Measurements from ENCODE around the gene CNPY3.
"Not testable (repeated sequence)": the region's sequence is repeated elsewhere in the genome, so short reads cannot be mapped to it uniquely, and the experiment has no call there.

The CNPY3 gene

GRCh38 chr6:42911171-42912021 lies 17.9 kb upstream of the CNPY3 start:
- DNase-seq, result no peak
- in situ Hi-C loops (cut with MboI; ENCODE audit: low pct_unique_long_range_greater_than_20kb, low sequenced_read_pairs), result no loop called here

DNA sequence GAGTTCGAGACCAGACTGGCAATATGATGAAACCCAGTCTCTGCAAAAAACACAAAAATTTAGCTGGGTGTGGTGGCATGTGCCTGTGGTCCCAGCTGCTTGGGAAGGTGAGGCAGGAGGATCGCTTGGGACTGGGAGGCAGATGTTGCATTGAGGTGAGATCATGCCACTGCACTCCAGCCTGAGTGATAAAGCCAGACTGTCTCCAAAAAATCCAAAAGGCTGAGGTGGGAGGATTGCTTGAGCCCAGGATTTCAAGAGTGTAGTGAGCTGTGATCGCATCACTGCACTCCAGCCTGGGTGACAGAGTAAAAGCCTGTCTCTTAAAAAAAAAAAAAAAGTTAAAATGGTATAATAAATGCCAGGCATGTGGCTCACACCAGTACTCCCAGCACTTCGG lies 14.7 kb upstream of the CNPY3 start:
- no peak for DNase-seq
- in situ Hi-C loops (cut with MboI; ENCODE audit: low pct_unique_long_range_greater_than_20kb, low sequenced_read_pairs), result no loop called here

GRCh38 chr6:42915732-42916131 lies 13.5 kb upstream of the CNPY3 start, which contains the start of gene PTCRA:
PTCRA (plus strand) TSS chr6:42916053; CDS start chr6:42916070, 17 bp downstream.
- in situ Hi-C loops (cut with MboI; ENCODE audit: low pct_unique_long_range_greater_than_20kb, low sequenced_read_pairs), result no loop called here
- no peak for DNase-seq

- in situ Hi-C loops (cut with MboI; ENCODE audit: low pct_unique_long_range_greater_than_20kb, low sequenced_read_pairs), result no loop called here
- no peak for DNase-seq
Measured at GRCh38 chr6:42916288-42916687, 13.0 kb upstream of the CNPY3 start.

- DNase-seq, result no peak
- in situ Hi-C loops (cut with MboI; ENCODE audit: low pct_unique_long_range_greater_than_20kb, low sequenced_read_pairs), result no loop called here
Measured at GRCh38 chr6:42921801-42922200, 7.5 kb upstream of the CNPY3 start.

GRCh38 chr6:42923666-42924065 lies 5.6 kb upstream of the CNPY3 start:
- in situ Hi-C loops (cut with MboI; ENCODE audit: low pct_unique_long_range_greater_than_20kb, low sequenced_read_pairs), result no loop called here
- DNase-seq, result peak; percentile 26

- DNase-seq, result no peak
- in situ Hi-C loops (cut with MboI; ENCODE audit: low pct_unique_long_range_greater_than_20kb, low sequenced_read_pairs), result no loop called here
Measured at GRCh38 chr6:42925248-42925857, 3.9 kb upstream of the CNPY3 start.

DNA sequence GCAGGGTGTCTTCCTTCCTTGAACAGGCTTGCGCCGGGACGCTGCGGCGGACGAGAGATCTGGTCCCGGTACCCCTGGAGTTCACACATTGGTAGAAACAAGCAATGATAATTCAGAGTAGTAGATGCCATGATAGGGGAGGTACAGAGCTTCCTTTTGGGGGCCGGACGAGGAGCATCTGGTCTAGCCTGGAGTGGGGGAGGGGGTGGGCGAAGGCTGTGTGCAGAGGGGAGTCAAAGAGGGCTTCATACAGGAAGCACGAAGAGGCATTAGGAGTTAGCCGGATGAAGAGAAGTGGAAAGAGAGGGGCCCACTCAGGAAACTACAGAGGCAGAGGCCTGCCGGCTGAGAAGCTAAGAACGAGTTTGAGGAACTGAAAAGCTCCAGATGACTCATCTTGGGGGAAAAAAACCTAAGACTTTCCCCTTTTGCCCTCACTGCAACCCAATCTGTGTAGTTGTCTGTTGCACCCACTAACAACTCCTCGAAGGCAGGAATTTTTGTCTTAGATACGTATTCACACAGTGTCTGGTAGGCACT lies 611 bp downstream of the CNPY3 start:
- peak; percentile 94 for DNase-seq
- in situ Hi-C loops (cut with MboI; ENCODE audit: low pct_unique_long_range_greater_than_20kb, low sequenced_read_pairs), result no loop called here

GRCh38 chr6:42932412-42932811 lies 3.1 kb downstream of the CNPY3 start:
- DNase-seq, result no peak
- in situ Hi-C loops (cut with MboI; ENCODE audit: low pct_unique_long_range_greater_than_20kb, low sequenced_read_pairs), result no loop called here

DNA sequence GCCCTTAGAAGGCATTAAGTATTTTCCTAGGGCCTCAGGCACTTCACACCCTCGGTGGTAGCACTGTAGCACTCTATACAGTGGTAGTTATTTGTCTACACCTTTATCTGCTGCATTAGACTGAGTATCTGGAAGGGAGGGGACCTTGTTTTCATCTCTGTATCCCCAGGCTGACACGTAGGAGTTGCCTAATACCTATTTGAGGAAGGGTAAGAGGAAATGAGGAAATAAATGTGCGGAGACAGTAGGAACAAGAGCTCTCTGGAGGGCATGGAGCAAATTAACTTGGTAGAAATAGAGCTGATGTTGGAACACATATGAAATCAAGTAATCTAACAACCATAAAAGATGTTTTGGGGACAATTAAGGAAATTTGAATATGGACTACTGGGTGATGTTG lies 3.9 kb downstream of the CNPY3 start:
- in situ Hi-C loops (cut with MboI; ENCODE audit: low pct_unique_long_range_greater_than_20kb, low sequenced_read_pairs), result no loop called here
- peak; percentile 60 for DNase-seq

GRCh38 chr6:42935322-42935721 lies 6.0 kb downstream of the CNPY3 start:
- in situ Hi-C loops (cut with MboI; ENCODE audit: low pct_unique_long_range_greater_than_20kb, low sequenced_read_pairs), result no loop called here
- DNase-seq, result peak; percentile 32

- in situ Hi-C loops (cut with MboI; ENCODE audit: low pct_unique_long_range_greater_than_20kb, low sequenced_read_pairs), result no loop called here
Measured at GRCh38 chr6:42936398-42936797, 7.1 kb downstream of the CNPY3 start.

DNA sequence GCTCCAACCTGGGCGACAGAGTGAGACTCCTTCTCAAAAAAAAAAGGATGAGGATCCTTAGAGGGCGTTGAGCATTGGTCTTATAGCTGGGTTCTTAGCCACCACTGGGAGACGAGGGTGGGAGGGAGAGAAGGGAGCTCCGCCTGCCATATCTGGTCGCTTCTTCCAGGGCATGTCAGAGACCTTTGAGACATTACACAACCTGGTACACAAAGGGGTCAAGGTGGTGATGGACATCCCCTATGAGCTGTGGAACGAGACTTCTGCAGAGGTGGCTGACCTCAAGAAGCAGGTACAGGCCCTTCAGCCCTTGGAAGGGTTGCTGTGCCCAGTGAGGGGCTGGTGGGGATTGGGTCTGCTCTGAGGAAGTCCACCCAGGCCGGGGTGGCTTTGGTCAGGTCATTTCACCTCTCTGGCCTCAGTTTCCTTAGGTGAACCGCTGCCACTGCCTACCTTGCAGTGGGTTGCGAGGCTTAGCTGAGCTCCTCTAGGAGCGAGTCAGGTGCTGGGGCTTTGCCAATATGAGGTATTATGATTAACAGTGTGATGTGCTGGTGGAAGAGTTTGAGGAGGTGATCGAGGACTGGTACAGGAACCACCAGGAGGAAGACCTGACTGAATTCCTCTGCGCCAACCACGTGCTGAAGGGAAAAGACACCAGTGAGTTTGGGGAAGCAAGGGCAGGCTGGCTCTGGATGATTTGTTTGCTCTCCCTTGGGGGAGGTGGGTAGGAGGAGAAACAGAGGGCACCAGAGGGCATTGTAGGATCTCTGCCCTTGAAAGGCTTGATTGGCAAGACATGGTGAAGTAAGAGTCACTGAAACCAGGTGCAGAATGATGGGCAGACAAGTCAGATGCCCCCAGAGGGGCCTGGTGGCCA lies 8.5 kb downstream of the CNPY3 start:
- in situ Hi-C loops (cut with MboI; ENCODE audit: low pct_unique_long_range_greater_than_20kb, low sequenced_read_pairs), result no loop called here
- no peak for DNase-seq

More at GRCh38 chr6:42936398-42936797, 7.1 kb downstream of the CNPY3 start:
- no peak for DNase-seq

GRCh38 chr6:42938428-42938796 lies 9.1 kb downstream of the CNPY3 start:
- no peak for DNase-seq
- in situ Hi-C loops (cut with MboI; ENCODE audit: low pct_unique_long_range_greater_than_20kb, low sequenced_read_pairs), result no loop called here

DNA sequence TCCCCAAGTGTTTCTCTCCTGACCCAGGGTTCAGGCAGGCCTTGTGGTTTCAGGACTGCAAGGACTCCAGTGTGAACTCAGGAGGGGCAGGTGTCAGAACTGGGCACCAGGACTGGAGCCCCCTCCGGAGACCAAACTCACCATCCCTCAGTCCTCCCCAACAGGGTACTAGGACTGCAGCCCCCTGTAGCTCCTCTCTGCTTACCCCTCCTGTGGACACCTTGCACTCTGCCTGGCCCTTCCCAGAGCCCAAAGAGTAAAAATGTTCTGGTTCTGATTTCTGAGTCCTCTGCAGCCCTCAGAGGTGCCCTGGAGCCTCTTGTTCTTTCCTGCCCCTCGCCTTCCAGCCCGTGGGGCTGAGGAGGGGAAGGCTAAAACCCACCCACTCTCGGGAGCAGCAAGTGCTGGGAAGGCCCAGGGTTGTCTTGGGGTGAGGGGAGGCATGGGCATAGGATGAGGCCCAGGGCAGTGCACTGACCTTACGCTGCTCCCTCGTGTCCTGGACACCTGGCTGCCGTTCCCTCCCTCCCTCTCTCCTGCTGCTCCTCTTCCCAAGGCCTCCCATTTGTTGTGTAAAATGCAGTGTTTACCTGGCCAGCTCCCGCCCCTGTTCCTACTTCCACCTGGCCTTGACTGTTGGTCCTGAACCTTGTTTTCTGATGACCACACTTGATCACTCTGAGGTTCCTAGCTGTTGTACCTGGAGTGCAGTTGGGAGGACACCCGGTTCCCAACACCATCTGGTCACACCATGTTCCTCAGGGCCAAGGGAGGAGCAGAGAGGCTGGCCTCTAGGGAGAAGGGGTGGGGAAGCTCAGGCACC lies 9.9 kb downstream of the CNPY3 start:
- in situ Hi-C loops (cut with MboI; ENCODE audit: low pct_unique_long_range_greater_than_20kb, low sequenced_read_pairs), result no loop called here

DNA sequence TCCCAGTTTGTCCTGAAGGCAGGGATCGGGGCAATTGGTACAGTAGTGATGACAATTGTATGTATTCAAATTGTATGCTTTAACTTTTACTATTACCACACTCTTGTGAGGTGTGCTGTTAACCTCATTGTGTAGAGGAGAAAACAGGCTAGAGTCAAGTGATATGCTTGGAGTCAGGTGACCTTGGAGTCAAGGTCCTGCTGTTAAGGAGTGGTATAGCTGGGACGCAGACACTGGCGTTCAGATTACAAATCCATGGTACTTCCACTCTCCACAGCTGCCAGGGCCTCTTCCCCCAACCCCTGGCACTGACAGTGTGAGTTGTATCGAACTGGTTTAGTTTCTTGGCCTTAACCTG lies 10.5 kb downstream of the CNPY3 start:
- DNase-seq, result no peak
- in situ Hi-C loops (cut with MboI; ENCODE audit: low pct_unique_long_range_greater_than_20kb, low sequenced_read_pairs), result no loop called here

More for the DNA sequence above, 9.9 kb downstream of the CNPY3 start:
- DNase-seq, result no peak

DNA sequence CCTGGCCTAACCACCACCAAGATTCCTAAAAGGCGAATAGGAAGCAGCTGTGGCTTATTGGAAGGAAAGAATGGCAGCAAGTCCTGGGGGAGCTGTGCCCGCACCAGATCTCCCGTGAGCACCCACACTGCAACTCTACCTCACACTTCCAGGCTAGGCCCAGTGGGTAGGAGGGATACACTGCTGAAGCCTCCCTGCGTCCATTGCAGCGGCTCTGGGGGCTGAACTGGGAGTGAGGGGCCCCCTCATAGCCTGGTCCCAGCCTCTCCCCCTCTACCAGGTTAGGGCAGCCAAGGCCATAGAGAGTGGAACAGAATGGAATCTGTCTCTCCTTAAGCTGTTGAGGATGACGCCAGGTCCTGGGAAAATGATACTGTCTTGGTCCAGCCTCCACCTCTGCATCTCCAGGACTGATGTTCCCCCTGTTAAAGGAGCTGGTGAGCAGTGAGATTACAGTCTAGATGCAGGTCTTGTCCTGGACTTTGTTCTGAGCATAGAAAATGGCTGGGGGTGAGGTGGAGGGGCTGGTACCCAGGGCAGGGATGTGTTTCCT lies 11.3 kb downstream of the CNPY3 start:
- in situ Hi-C loops (cut with MboI; ENCODE audit: low pct_unique_long_range_greater_than_20kb, low sequenced_read_pairs), result no loop called here
- no peak for DNase-seq

DNA sequence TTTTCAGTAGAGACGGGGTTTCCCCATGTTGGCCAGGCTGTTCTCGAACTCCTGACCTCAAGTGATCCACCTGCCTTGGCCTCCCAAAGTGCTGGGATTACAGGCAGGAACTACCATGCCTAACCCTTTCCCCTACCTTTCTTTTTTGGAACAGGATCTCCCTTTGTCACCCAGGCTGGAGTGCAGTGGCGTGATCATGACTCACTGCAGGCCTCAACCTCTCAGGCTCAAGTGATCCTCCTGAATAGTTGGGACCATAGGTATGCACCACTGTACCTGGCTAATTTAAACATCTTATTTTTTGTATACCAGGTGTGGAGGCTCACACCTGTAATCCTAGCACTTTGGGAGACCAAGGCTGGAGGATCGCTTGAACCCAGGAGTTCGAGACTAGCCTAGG lies 12.1 kb downstream of the CNPY3 start:
- in situ Hi-C loops (cut with MboI; ENCODE audit: low pct_unique_long_range_greater_than_20kb, low sequenced_read_pairs); DNase-seq: not testable (repeated sequence)

Data from KBM-7 (cell line).